ENCODE measurements around the gene ZBTB20. TPM values are rescaled to one million over a fixed set of nuclear protein-coding genes. Genes with fewer than 3 reads are reported as not detected.

ZBTB20 gene
- total and polyA plus RNA-seq, 5 experiments from 2014 or later = 16.5 to 50.8 (median 22.0) TPM

DNA sequence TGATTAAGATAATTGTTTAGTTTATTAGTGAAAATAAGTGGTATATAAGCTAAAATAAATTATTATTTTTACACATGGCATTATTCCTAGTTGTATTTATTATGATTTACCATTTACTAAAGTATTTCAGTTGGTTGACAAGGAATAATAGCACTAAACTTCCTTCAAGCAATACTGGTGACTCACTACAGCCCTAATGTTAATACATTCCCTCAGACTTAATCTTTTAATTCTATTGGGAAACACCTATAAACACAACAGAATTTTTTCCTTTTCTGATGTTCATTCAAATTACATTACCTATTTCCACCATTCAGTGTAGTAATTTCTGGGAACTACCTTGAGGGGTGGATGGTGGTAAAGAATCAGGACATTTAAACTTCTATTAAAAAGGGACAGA is 589.3 kb downstream of the ZBTB20 start:
- DNase-seq (no peak), ATAC-seq (no peak)
- Mint-ChIP-seq H3K27ac (no peak overlapping the region), H3K9me3 (no peaks in the 10 kb centered on the region), H3K27me3 (no peaks in the 10 kb centered on the region), H3K4me1 (peaks cover 0 to 6% (median 4%) of the 10 kb centered on the region in 4 donors), H3K36me3 (peaks cover 10 to 28% (median 27%) of the 10 kb centered on the region in 3 donors), H3K4me3 (no peak overlapping the region)
- POLR2A ChIA-PET = no interaction called here

- POLR2A ChIA-PET = no interaction called here
- peaks cover 0 to 3% (median 0%) of the 10 kb centered on the region in 4 donors for H3K4me1 Mint-ChIP-seq
- no peaks in the 10 kb centered on the region for H3K9me3 Mint-ChIP-seq
- H3K27ac Mint-ChIP-seq = no peak overlapping the region
- no peak for ATAC-seq
- H3K36me3 Mint-ChIP-seq = peaks cover 6 to 21% (median 19%) of the 10 kb centered on the region in 3 donors
- H3K27me3 Mint-ChIP-seq = no peaks in the 10 kb centered on the region
- no peak for DNase-seq
- H3K4me3 Mint-ChIP-seq = no peak overlapping the region
These were observed 590.4 kb downstream of the ZBTB20 start for GRCh38 chr3:114556657-114557213.

- ATAC-seq (no peak), DNase-seq (no peak)
- Mint-ChIP-seq H3K27ac (no peak overlapping the region), H3K4me1 (peaks cover 0 to 3% (median 0%) of the 10 kb centered on the region in 4 donors), H3K9me3 (no peaks in the 10 kb centered on the region), H3K27me3 (no peaks in the 10 kb centered on the region), H3K36me3 (peaks cover 6 to 26% (median 23%) of the 10 kb centered on the region in 3 donors), H3K4me3 (no peak overlapping the region)
- POLR2A ChIA-PET = no interaction called here
These were observed 592.4 kb downstream of the ZBTB20 start for GRCh38 chr3:114554731-114555130.

DNA sequence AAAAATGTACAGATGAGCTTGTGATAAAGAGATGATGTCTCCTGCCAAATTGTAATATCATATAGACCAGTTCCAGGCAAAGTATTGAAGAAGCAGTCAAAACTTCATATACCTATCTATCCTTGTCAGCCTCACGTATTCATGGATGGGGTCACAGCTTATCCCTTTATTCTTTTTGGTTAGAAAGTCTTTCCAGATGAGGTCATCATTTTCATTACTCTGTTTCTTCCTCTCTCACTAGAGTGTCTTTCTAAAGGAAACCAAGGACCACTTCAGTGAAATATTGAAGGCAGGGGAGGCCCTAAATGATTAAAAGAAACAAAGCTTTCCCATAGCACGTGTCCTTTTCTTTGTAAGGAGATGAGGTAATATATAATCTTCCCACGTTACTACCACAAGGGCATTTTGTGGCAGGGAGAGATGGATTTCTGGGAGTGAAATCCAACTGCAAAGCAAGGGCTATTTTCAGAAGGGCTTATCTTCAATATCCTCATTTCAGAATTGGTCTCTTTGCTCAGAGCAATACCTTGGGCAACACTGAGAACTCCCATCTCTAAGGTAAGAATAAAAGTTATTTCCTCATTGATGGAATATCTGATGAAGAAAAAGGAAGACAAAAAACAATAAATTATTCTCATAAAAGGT is 593.0 kb downstream of the ZBTB20 start:
- Mint-ChIP-seq H3K9me3 (no peaks in the 10 kb centered on the region), H3K27me3 (no peaks in the 10 kb centered on the region)

GRCh38 chr3:114552527-114552812 is 594.6 kb downstream of the ZBTB20 start:
- H3K4me3 Mint-ChIP-seq = no peak overlapping the region
- H3K36me3 Mint-ChIP-seq = peaks cover 6 to 31% (median 27%) of the 10 kb centered on the region in 3 donors
- H3K27ac Mint-ChIP-seq = no peak overlapping the region
- ATAC-seq = no peak
- H3K4me1 Mint-ChIP-seq = peaks cover 0 to 2% (median 0%) of the 10 kb centered on the region in 4 donors
- DNase-seq = no peak
- H3K9me3 Mint-ChIP-seq = no peaks in the 10 kb centered on the region
- H3K27me3 Mint-ChIP-seq = no peaks in the 10 kb centered on the region
- POLR2A ChIA-PET = no interaction called here

More for the DNA sequence above, 593.0 kb downstream of the ZBTB20 start:
- ATAC-seq = no peak
- no peak overlapping the region for H3K4me3 Mint-ChIP-seq
- no peak for DNase-seq
- H3K4me1 Mint-ChIP-seq = peaks cover 0 to 3% (median 0%) of the 10 kb centered on the region in 4 donors
- peaks cover 6 to 29% (median 23%) of the 10 kb centered on the region in 3 donors for H3K36me3 Mint-ChIP-seq
- POLR2A ChIA-PET = no interaction called here
- no peak overlapping the region for H3K27ac Mint-ChIP-seq

- Mint-ChIP-seq H3K9me3 (no peaks in the 10 kb centered on the region), H3K4me3 (no peak overlapping the region), H3K36me3 (peaks cover 11 to 34% (median 25%) of the 10 kb centered on the region in 3 donors), H3K27ac (no peak overlapping the region), H3K27me3 (no peaks in the 10 kb centered on the region), H3K4me1 (peaks cover 0 to 4% (median under 1%) of the 10 kb centered on the region in 4 donors)
- POLR2A ChIA-PET = no interaction called here
- no peak for DNase-seq
- ATAC-seq = no peak
These were observed 595.1 kb downstream of the ZBTB20 start for GRCh38 chr3:114551770-114552526.

DNA sequence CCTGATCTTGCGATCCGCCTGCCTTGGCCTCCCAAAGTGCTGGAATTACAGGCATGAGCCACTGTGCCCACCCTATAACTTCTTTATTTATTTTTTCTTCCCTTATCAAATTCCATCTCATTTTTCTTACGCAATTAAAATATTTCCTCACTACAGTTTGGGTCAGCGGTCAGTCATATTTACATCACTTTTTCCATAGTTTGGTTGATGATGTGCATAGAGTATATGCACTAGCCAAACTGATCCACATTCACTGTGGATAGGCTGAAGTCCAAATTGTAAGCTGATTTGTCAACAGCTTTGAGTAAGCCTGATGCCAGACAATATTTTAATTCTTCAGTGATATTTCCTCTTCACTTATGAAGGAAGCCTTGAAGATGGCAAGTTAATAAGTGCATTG is 596.9 kb downstream of the ZBTB20 start:
- POLR2A ChIA-PET = no interaction called here
- Mint-ChIP-seq H3K9me3 (no peaks in the 10 kb centered on the region), H3K4me3 (no peak overlapping the region), H3K36me3 (peaks cover 17 to 50% (median 19%) of the 10 kb centered on the region in 3 donors), H3K27me3 (no peaks in the 10 kb centered on the region), H3K4me1 (peaks cover 0 to 5% (median 3%) of the 10 kb centered on the region in 4 donors), H3K27ac (no peak overlapping the region)
- no peak for DNase-seq
- no peak for ATAC-seq

DNA sequence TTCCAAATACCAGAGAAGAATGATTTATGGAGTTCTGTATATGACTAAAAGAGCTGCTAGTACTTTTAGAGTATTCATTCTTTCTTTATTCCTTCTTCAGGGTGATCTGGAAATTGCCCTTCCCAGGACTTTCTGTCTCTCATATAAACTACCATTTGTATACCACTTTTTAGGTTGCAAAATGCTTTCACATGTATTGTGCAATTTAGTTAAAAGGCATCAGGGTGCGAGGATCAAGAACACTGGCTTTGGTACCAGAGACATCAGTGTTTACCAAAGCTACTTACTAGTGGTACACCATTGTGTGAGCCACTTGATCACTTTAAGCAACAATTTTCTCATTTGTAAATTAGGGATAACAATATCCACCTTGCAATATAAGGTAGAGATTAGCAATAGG is 601.9 kb downstream of the ZBTB20 start:
- H3K36me3 Mint-ChIP-seq = peaks cover 13 to 32% (median 21%) of the 10 kb centered on the region in 3 donors
- POLR2A ChIA-PET = no interaction called here
- H3K4me3 Mint-ChIP-seq = no peak overlapping the region
- no peak overlapping the region for H3K27ac Mint-ChIP-seq
- no peaks in the 10 kb centered on the region for H3K9me3 Mint-ChIP-seq
- no peak for DNase-seq
- H3K4me1 Mint-ChIP-seq = peaks cover 0 to 10% (median 4%) of the 10 kb centered on the region in 4 donors
- no peaks in the 10 kb centered on the region for H3K27me3 Mint-ChIP-seq
- no peak for ATAC-seq

- DNase-seq (no peak), ATAC-seq (no peak)
- Mint-ChIP-seq H3K4me1 (peaks cover under 1 to 10% (median 8%) of the 10 kb centered on the region in 4 donors), H3K4me3 (no peak overlapping the region), H3K36me3 (peaks cover 11 to 46% (median 20%) of the 10 kb centered on the region in 3 donors), H3K27ac (no peak overlapping the region), H3K9me3 (peaks cover 0 to 11% (median 2%) of the 10 kb centered on the region in 9 donors), H3K27me3 (no peaks in the 10 kb centered on the region)
- POLR2A ChIA-PET = no interaction called here
These were observed 604.7 kb downstream of the ZBTB20 start for GRCh38 chr3:114542359-114542758.

GRCh38 chr3:114539525-114539924 is 607.6 kb downstream of the ZBTB20 start:
- POLR2A ChIA-PET = no interaction called here
- peaks cover 18 to 44% (median 20%) of the 10 kb centered on the region in 3 donors for H3K36me3 Mint-ChIP-seq
- H3K4me3 Mint-ChIP-seq = no peak overlapping the region
- H3K27ac Mint-ChIP-seq = no peak overlapping the region
- H3K4me1 Mint-ChIP-seq = peaks cover 11 to 17% (median 15%) of the 10 kb centered on the region in 4 donors
- no peaks in the 10 kb centered on the region for H3K27me3 Mint-ChIP-seq
- peaks cover 2 to 25% (median 10%) of the 10 kb centered on the region in 9 donors for H3K9me3 Mint-ChIP-seq
- no peak for ATAC-seq
- no peak for DNase-seq

DNA sequence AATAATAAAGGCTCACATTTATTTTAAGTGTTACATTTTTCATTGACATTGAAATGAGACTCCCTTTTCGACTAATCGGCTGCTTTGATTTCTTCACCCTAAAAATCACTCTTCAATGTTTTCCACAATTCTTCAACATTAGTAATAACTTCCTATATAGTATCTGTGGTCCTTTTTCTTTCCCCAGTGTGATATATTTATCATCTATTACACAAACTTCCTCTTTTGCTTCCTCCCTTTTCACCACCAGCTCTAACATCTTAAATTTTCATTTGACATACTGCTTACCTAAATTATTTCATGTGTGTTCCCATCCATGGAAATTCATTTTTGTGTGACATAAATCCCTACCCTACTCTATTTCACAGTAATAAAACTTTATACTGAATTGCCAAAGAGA is 608.9 kb downstream of the ZBTB20 start:
- H3K4me1 Mint-ChIP-seq = peaks cover 21 to 28% (median 22%) of the 10 kb centered on the region in 4 donors
- POLR2A ChIA-PET = no interaction called here
- peaks cover 29 to 57% (median 31%) of the 10 kb centered on the region in 3 donors for H3K36me3 Mint-ChIP-seq
- no peaks in the 10 kb centered on the region for H3K27me3 Mint-ChIP-seq
- no peak overlapping the region for H3K27ac Mint-ChIP-seq
- DNase-seq = no peak
- H3K9me3 Mint-ChIP-seq = peaks cover 2 to 38% (median 21%) of the 10 kb centered on the region in 9 donors
- H3K4me3 Mint-ChIP-seq = no peak overlapping the region
- no peak for ATAC-seq

DNA sequence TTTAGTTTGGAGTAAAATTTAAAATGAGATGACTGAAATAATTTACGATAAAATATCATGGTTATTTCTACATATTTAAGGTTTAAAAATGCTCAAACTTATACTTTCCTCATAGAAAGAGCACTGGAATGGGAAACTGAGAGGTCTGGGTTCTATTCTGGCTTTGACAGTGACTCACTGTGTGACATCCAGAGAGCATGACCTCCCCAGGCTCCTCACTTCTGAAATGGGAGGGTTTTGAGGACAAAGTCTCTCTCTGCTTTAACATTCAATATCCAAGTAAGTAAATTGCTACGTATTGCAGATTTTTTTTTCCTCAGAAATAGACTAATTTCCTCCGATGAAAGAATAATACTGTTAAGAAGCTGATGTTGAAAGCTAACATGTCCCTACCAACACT is 618.6 kb downstream of the ZBTB20 start:
- ATAC-seq = no peak
- no peak for DNase-seq
- Mint-ChIP-seq H3K4me3 (no peak overlapping the region), H3K4me1 (peaks cover 13 to 15% (median 14%) of the 10 kb centered on the region in 4 donors), H3K9me3 (peaks cover 0 to 15% (median 4%) of the 10 kb centered on the region in 9 donors), H3K36me3 (peaks cover 18 to 31% (median 29%) of the 10 kb centered on the region in 3 donors), H3K27me3 (no peaks in the 10 kb centered on the region), H3K27ac (no peak overlapping the region)
- POLR2A ChIA-PET = no interaction called here

DNA sequence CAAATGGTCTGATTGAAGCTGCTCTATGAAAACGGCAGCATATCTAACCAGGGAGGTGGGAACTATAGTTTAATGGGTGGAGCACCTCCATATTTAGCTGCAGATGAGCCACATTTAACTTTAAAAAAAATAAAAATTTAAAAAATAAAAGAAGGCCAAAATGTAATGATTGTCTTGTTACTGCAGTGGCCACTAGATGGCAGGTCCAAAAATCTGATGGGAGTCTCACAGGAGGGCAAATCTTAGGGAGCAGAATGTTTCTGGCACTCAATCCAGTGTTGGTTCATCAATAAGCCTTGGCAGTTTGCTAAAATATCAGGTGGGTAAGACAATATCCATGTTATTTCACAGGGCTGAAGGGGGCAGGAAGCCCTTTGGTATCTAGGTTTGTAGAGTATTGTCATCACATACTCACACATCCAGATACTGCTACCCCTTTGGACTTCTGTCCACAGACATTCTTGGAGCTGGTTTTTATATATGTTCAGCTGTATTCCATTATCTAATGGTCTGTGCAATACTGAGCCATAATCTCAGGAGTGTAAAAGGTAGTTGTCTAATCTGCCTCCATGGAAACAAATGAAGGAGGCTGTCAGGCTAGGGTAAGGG is 619.9 kb downstream of the ZBTB20 start:
- no peak overlapping the region for H3K27ac Mint-ChIP-seq
- H3K4me1 Mint-ChIP-seq = peaks cover under 1 to 4% (median 3%) of the 10 kb centered on the region in 4 donors
- H3K36me3 Mint-ChIP-seq = peaks cover 6 to 17% (median 15%) of the 10 kb centered on the region in 3 donors
- H3K4me3 Mint-ChIP-seq = no peak overlapping the region
- POLR2A ChIA-PET = no interaction called here
- H3K27me3 Mint-ChIP-seq = no peaks in the 10 kb centered on the region
- peaks cover 0 to 3% (median 0%) of the 10 kb centered on the region in 9 donors for H3K9me3 Mint-ChIP-seq
- DNase-seq = no peak
- ATAC-seq = no peak
